ENCODE measurements around the gene SCTR.

Gene SCTR

DNA sequence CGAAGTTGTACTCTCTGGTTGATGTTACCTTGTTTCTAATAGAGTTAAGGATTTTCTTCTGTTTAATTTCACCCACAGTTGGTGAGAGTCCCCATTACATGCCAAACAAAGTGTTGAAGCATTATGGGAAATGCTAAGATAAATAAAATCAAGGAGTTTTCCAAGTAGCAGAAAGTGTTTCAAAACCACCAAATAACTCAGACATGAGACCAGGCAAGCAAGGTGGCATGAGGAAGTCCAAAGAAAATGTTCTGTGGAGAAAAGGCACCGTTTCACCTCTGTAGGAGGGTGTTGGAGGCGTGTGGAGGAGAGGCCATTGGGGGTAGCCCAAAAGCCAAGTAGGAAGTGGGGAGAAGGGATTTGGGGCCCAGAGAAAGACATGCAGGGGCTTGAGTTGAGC, 28.6 kb upstream of the SCTR start:
- no peak for DNase-seq (ENCODE audit: low spot score)
- Histone ChIP-seq H2BK12ac (ENCODE audit: low read length) (no peak overlapping the region), H3K27ac (replicated peaks; ENCODE audit: low read length) (no peak overlapping the region), H4K91ac (ENCODE audit: low read depth, low read length, poor library complexity) (no peak overlapping the region), H2AK5ac (ENCODE audit: low read depth, low read length) (no peak overlapping the region), H3K36me3 (replicated peaks in 1 of 2; ENCODE audit: control insufficient read depth in 2 of 2, insufficient read depth in 2 of 2, low read length in 2 of 2) (peaks cover 0 to 72% of the 10 kb centered on the region in 2 donors), H3K79me1 (ENCODE audit: low read depth, low read length) (no peaks in the 10 kb centered on the region), H3K9me3 (replicated peaks in 1 of 2; ENCODE audit: control insufficient read depth in 2 of 2, insufficient read depth in 1 of 2, low read depth in 1 of 2, low read length in 2 of 2) (no peaks in the 10 kb centered on the region), H2BK120ac (ENCODE audit: low read depth, low read length) (no peak overlapping the region), H3K4ac (ENCODE audit: low read length) (no peak overlapping the region), H3K4me3 (ENCODE audit: low read length in 2 of 2) (no peak overlapping the region), H4K8ac (ENCODE audit: low read depth, low read length) (no peak overlapping the region), H3K23ac (ENCODE audit: low read depth, low read length, poor library complexity) (no peak overlapping the region), H2BK15ac (ENCODE audit: low read length) (no peak overlapping the region), H2AFZ (ENCODE audit: low read length) (no peak overlapping the region), H3K4me1 (ENCODE audit: control insufficient read depth in 2 of 2, insufficient read depth in 1 of 2, low read depth in 1 of 2, low read length in 2 of 2) (no peaks in the 10 kb centered on the region), H3K14ac (ENCODE audit: low read length) (no peak overlapping the region), H3K4me2 (ENCODE audit: insufficient read depth, low read length, poor library complexity, severe bottlenecking) (no peak overlapping the region), H3K18ac (ENCODE audit: low read length) (no peak overlapping the region), H2BK5ac (ENCODE audit: low read length) (no peak overlapping the region), H3K27me3 (ENCODE audit: control insufficient read depth in 3 of 3, insufficient read depth in 3 of 3, low read depth in 1 of 3, low read length in 3 of 3) (no peaks in the 10 kb centered on the region), H3K9ac (ENCODE audit: low read depth, low read length, poor library complexity) (no peak overlapping the region)
- no CpG with 5 or more reads among the region's 3 CpGs for WGBS, 2 donors (ENCODE audit: extremely low coverage in 2 of 2, insufficient read length in 2 of 2, insufficient replicate concordance in 1 of 2)

DNA sequence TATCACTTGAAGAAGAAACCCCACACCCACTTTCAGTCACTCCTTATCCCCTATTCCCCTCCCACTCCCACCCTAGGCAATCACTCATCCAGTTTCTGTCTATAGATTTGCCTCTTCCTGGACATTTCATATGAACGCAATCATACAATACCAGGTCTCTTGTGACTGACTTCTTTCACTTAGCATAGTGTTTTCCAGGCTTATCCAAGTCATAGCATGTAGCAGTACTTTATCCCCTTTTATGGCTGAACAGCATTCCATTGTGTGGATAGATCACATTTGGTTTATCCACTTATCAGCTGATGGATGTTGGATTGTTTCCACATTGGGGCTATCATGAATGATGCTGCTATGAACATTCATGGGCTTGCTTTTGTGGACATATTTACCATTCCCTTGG, 26.6 kb upstream of the SCTR start:
- Histone ChIP-seq H3K18ac (ENCODE audit: low read length) (no peak overlapping the region), H4K8ac (ENCODE audit: low read depth, low read length) (no peak overlapping the region), H4K91ac (ENCODE audit: low read depth, low read length, poor library complexity) (no peak overlapping the region), H3K9me3 (replicated peaks in 1 of 2; ENCODE audit: control insufficient read depth in 2 of 2, insufficient read depth in 1 of 2, low read depth in 1 of 2, low read length in 2 of 2) (no peaks in the 10 kb centered on the region), H2BK120ac (ENCODE audit: low read depth, low read length) (no peak overlapping the region), H3K9ac (ENCODE audit: low read depth, low read length, poor library complexity) (no peak overlapping the region), H3K23ac (ENCODE audit: low read depth, low read length, poor library complexity) (no peak overlapping the region), H3K36me3 (replicated peaks in 1 of 2; ENCODE audit: control insufficient read depth in 2 of 2, insufficient read depth in 2 of 2, low read length in 2 of 2) (peaks cover 0 to 77% of the 10 kb centered on the region in 2 donors), H3K4ac (ENCODE audit: low read length) (no peak overlapping the region), H2AFZ (ENCODE audit: low read length) (no peak overlapping the region), H2BK12ac (ENCODE audit: low read length) (no peak overlapping the region), H3K27ac (replicated peaks; ENCODE audit: low read length) (no peak overlapping the region), H3K4me3 (ENCODE audit: low read length in 2 of 2) (no peak overlapping the region), H3K27me3 (ENCODE audit: control insufficient read depth in 3 of 3, insufficient read depth in 3 of 3, low read depth in 1 of 3, low read length in 3 of 3) (no peaks in the 10 kb centered on the region), H3K79me1 (ENCODE audit: low read depth, low read length) (no peaks in the 10 kb centered on the region), H3K4me2 (ENCODE audit: insufficient read depth, low read length, poor library complexity, severe bottlenecking) (no peak overlapping the region), H2AK5ac (ENCODE audit: low read depth, low read length) (no peak overlapping the region), H2BK15ac (ENCODE audit: low read length) (no peak overlapping the region), H3K4me1 (ENCODE audit: control insufficient read depth in 2 of 2, insufficient read depth in 1 of 2, low read depth in 1 of 2, low read length in 2 of 2) (peaks cover 4 to 6% of the 10 kb centered on the region in 2 donors), H3K14ac (ENCODE audit: low read length) (no peak overlapping the region), H2BK5ac (ENCODE audit: low read length) (no peak overlapping the region)
- no CpG with 5 or more reads among the region's 1 CpG for WGBS, 2 donors (ENCODE audit: extremely low coverage in 2 of 2, insufficient read length in 2 of 2, insufficient replicate concordance in 1 of 2)
- DNase-seq (ENCODE audit: low spot score) = no peak

DNA sequence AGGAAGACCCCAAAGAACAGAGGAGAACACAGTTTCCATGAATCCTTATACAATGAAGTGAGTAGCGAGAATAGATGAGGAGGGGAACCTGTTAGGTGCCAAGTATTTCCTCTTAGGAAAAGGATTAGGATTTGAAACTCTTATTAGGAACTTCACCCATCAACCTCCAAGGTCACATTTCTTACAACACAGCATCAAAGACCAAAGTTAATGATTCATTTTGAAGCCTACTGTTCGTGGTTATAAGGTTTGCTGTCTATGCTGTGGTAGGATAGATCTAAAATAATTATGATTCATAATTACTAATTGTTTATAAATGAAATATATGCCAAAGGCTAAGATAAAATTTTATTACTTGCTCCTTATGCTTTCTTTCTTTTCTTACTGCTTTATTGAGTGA, 26.1 kb upstream of the SCTR start:
- Histone ChIP-seq H3K14ac (ENCODE audit: low read length) (no peak overlapping the region), H3K4ac (ENCODE audit: low read length) (no peak overlapping the region), H2BK12ac (ENCODE audit: low read length) (no peak overlapping the region), H3K4me2 (ENCODE audit: insufficient read depth, low read length, poor library complexity, severe bottlenecking) (no peak overlapping the region), H2BK5ac (ENCODE audit: low read length) (no peak overlapping the region), H4K8ac (ENCODE audit: low read depth, low read length) (no peak overlapping the region), H3K36me3 (replicated peaks in 1 of 2; ENCODE audit: control insufficient read depth in 2 of 2, insufficient read depth in 2 of 2, low read length in 2 of 2) (peaks cover 1 to 76% of the 10 kb centered on the region in 2 donors), H4K91ac (ENCODE audit: low read depth, low read length, poor library complexity) (no peak overlapping the region), H2BK15ac (ENCODE audit: low read length) (no peak overlapping the region), H3K27me3 (ENCODE audit: control insufficient read depth in 3 of 3, insufficient read depth in 3 of 3, low read depth in 1 of 3, low read length in 3 of 3) (no peaks in the 10 kb centered on the region), H2AK5ac (ENCODE audit: low read depth, low read length) (no peak overlapping the region), H3K18ac (ENCODE audit: low read length) (no peak overlapping the region), H3K79me1 (ENCODE audit: low read depth, low read length) (no peaks in the 10 kb centered on the region), H2BK120ac (ENCODE audit: low read depth, low read length) (no peak overlapping the region), H3K9me3 (replicated peaks in 1 of 2; ENCODE audit: control insufficient read depth in 2 of 2, insufficient read depth in 1 of 2, low read depth in 1 of 2, low read length in 2 of 2) (no peaks in the 10 kb centered on the region), H3K23ac (ENCODE audit: low read depth, low read length, poor library complexity) (no peak overlapping the region), H2AFZ (ENCODE audit: low read length) (no peak overlapping the region), H3K9ac (ENCODE audit: low read depth, low read length, poor library complexity) (no peak overlapping the region), H3K4me1 (ENCODE audit: control insufficient read depth in 2 of 2, insufficient read depth in 1 of 2, low read depth in 1 of 2, low read length in 2 of 2) (peaks cover 7 to 11% of the 10 kb centered on the region in 2 donors), H3K27ac (replicated peaks; ENCODE audit: low read length) (no peak overlapping the region), H3K4me3 (ENCODE audit: low read length in 2 of 2) (no peak overlapping the region)
- DNase-seq (ENCODE audit: low spot score) = no peak
- WGBS, 2 donors (ENCODE audit: extremely low coverage in 2 of 2, insufficient read length in 2 of 2, insufficient replicate concordance in 1 of 2) = no CpG with 5 or more reads among the region's 2 CpGs

DNA sequence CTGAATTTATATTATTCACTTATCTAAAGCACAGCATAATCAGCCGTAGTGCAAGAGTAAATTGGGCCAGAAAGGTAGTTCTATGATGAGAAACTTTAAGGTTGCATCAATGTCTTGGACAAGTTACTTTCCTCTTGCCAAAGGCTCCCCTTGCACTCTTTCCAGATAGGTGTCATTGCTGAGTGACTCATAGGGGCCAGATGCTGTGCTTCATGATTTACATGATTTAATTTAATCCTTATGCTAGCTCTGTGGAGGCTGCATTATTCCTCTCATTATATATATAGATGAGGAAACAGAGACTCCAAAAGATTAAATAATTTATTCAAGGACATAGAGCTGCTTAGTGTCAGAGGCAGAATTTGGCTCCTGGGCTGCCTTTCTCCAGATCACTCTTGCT, 25.0 kb upstream of the SCTR start:
- H3K4me3 ChIP-seq (ENCODE audit: low read length in 2 of 2) = no peak overlapping the region
- H3K9ac ChIP-seq (ENCODE audit: low read depth, low read length, poor library complexity) = no peak overlapping the region
- no peak overlapping the region for H2AK5ac ChIP-seq (ENCODE audit: low read depth, low read length)
- no peak overlapping the region for H3K4me2 ChIP-seq (ENCODE audit: insufficient read depth, low read length, poor library complexity, severe bottlenecking)
- no CpG with 5 or more reads among the region's 1 CpG for WGBS, 2 donors (ENCODE audit: extremely low coverage in 2 of 2, insufficient read length in 2 of 2, insufficient replicate concordance in 1 of 2)
- peaks cover 1 to 67% of the 10 kb centered on the region in 2 donors for H3K36me3 ChIP-seq (replicated peaks in 1 of 2; ENCODE audit: control insufficient read depth in 2 of 2, insufficient read depth in 2 of 2, low read length in 2 of 2)
- no peak for DNase-seq (ENCODE audit: low spot score)
- H3K23ac ChIP-seq (ENCODE audit: low read depth, low read length, poor library complexity) = no peak overlapping the region
- H3K9me3 ChIP-seq (replicated peaks in 1 of 2; ENCODE audit: control insufficient read depth in 2 of 2, insufficient read depth in 1 of 2, low read depth in 1 of 2, low read length in 2 of 2) = no peaks in the 10 kb centered on the region
- no peak overlapping the region for H3K4ac ChIP-seq (ENCODE audit: low read length)
- no peak overlapping the region for H3K18ac ChIP-seq (ENCODE audit: low read length)
- no peaks in the 10 kb centered on the region for H3K79me1 ChIP-seq (ENCODE audit: low read depth, low read length)
- no peak overlapping the region for H2BK15ac ChIP-seq (ENCODE audit: low read length)
- no peak overlapping the region for H2AFZ ChIP-seq (ENCODE audit: low read length)
- no peak overlapping the region for H4K91ac ChIP-seq (ENCODE audit: low read depth, low read length, poor library complexity)
- H3K27me3 ChIP-seq (ENCODE audit: control insufficient read depth in 3 of 3, insufficient read depth in 3 of 3, low read depth in 1 of 3, low read length in 3 of 3) = no peaks in the 10 kb centered on the region
- no peak overlapping the region for H3K27ac ChIP-seq (replicated peaks; ENCODE audit: low read length)
- H4K8ac ChIP-seq (ENCODE audit: low read depth, low read length) = no peak overlapping the region
- H2BK5ac ChIP-seq (ENCODE audit: low read length) = no peak overlapping the region
- H3K14ac ChIP-seq (ENCODE audit: low read length) = no peak overlapping the region
- no peak overlapping the region for H2BK120ac ChIP-seq (ENCODE audit: low read depth, low read length)
- H3K4me1 ChIP-seq (ENCODE audit: control insufficient read depth in 2 of 2, insufficient read depth in 1 of 2, low read depth in 1 of 2, low read length in 2 of 2) = peaks cover 10 to 16% of the 10 kb centered on the region in 2 donors
- no peak overlapping the region for H2BK12ac ChIP-seq (ENCODE audit: low read length)

Measured in neuronal stem cell (in vitro differentiated cells).